ENCODE measurements around the gene VOPP1.

Gene VOPP1

GRCh38 chr7:55594414-55594813, 22.1 kb upstream of the VOPP1 start:
- DNase-seq (ENCODE audit: extremely low read depth, low read depth), result no peak
- TF ChIP-seq, protein P1, sequence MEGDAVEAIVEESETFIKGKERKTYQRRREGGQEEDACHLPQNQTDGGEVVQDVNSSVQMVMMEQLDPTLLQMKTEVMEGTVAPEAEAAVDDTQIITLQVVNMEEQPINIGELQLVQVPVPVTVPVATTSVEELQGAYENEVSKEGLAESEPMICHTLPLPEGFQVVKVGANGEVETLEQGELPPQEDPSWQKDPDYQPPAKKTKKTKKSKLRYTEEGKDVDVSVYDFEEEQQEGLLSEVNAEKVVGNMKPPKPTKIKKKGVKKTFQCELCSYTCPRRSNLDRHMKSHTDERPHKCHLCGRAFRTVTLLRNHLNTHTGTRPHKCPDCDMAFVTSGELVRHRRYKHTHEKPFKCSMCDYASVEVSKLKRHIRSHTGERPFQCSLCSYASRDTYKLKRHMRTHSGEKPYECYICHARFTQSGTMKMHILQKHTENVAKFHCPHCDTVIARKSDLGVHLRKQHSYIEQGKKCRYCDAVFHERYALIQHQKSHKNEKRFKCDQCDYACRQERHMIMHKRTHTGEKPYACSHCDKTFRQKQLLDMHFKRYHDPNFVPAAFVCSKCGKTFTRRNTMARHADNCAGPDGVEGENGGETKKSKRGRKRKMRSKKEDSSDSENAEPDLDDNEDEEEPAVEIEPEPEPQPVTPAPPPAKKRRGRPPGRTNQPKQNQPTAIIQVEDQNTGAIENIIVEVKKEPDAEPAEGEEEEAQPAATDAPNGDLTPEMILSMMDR (IDR thresholded peaks at IDR 0.05; ENCODE audit: low read depth, low read length), result no peak

- DNase-seq (ENCODE audit: extremely low read depth, low read depth), result no peak
- TF ChIP-seq, protein P1 (IDR thresholded peaks at IDR 0.05; ENCODE audit: low read depth, low read length), result peak; percentile 65
Observed at GRCh38 chr7:55593515-55594318, 21.4 kb upstream of the VOPP1 start.

- no peak for DNase-seq (ENCODE audit: extremely low read depth, low read depth)
- TF ChIP-seq, protein P1 (IDR thresholded peaks at IDR 0.05; ENCODE audit: low read depth, low read length), result no peak
Observed at GRCh38 chr7:55593172-55593514, 20.8 kb upstream of the VOPP1 start.

GRCh38 chr7:55592492-55592891, 20.2 kb upstream of the VOPP1 start:
- TF ChIP-seq, protein P1 (IDR thresholded peaks at IDR 0.05; ENCODE audit: low read depth, low read length), result no peak
- DNase-seq (ENCODE audit: extremely low read depth, low read depth), result no peak

GRCh38 chr7:55591282-55591931, 19.1 kb upstream of the VOPP1 start:
- TF ChIP-seq, protein P1 (IDR thresholded peaks at IDR 0.05; ENCODE audit: low read depth, low read length), result no peak
- DNase-seq (ENCODE audit: extremely low read depth, low read depth), result no peak

DNA sequence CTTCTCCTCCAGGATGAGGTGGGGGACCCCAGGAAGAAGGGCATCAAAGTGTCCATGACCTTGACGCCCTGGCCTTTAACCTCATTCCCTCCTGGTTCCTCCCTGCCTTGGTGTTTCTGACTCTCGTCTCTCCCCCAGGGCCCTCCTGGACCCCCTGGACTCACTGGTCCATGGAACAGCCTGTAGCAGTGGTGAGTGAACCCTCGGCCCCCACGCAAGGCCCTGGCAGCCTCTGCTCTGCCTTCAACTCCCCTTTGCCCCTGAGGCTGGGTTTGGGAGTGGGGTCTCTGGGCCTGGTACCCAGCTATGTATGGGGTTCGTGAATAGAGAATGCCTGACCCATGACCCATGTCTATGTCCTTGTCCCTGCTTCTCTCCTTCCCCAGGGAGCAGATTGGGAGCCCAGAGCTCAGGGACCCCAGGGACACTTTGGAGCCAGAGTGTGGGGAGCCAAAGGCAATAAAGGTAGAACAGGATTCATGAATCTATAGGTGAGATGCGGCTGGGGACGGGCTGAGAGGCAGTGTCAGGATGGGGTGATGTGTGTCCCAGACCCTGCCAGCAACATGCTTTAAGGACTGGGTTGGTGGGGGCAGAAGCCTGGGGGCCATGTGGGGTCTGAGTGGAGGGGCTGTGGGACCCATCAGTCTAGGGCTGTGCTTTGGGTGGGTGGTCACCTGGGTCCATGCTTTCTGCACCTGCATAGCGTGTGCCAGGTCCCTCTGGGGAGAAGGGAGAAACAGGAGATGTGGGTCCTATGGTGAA, 18.4 kb upstream of the VOPP1 start:
- DNase-seq (ENCODE audit: extremely low read depth, low read depth), result no peak
- TF ChIP-seq, protein P1 (IDR thresholded peaks at IDR 0.05; ENCODE audit: low read depth, low read length), result no peak

DNA sequence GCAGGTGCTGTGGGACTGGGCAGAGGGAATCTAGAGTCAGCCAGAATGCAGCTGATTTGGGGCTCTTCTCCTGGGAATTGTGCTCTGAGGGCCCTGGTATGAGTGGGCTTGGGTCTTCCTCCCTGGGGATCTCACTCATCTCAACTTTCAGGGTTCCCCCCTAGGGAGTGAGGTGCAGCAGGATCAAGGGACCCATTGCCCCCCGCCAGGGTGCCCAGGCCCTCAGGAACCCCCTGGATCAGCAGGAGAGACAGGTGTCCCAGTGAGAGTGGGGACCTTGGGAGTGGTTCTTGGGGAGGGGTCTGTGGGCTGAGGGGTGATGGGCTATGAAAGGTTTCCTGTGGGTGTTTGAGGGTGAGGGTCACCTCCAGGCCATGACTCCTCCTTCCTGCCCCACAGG, 17.6 kb upstream of the VOPP1 start:
- TF ChIP-seq, protein P1 (IDR thresholded peaks at IDR 0.05; ENCODE audit: low read depth, low read length), result no peak
- no peak for DNase-seq (ENCODE audit: extremely low read depth, low read depth)

All from AG09319 (cell line).